GM19099 (cell line): ENCODE data around the gene TBC1D22A.

Experiments used
- POLR2A ChIP-seq: IDR thresholded peaks from 3 replicates; pipeline ENCODE4 v1.6.1; 2011; ENCODE audit warnings: low read depth; ENCODE audit not compliant: insufficient read length; ENCODE audit errors: extremely low read depth

The TBC1D22A gene

DNA sequence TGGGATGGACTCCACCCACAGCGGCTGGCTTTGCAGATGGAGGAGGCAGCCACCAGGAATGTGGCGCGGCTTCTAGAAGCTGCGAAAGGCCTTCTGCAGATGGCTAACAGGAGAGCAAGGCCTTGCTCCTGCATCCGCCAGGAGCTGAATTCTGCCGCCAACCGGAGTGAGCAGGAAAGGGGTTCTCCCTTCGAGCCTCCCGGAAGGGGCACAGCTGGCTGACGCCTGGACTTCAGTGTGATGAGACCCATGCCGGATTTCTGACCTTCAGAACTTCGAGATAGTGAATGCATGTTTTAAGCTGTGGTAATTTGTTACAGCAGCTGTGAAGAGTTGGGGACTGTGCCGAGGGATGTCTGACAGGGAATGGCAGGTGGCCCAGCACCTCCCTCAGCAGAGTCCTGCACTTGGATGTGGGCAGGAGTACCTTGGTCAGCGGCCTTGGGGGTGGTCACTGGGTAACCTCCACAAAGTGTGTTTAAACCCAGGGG lies 7.7 kb downstream of the TBC1D22A start:
- no peak for TF ChIP-seq POLR2A

- no peak for TF ChIP-seq POLR2A
Measured at GRCh38 chr22:46770726-46771125, 8.3 kb downstream of the TBC1D22A start.

GRCh38 chr22:46773076-46773475 lies 10.6 kb downstream of the TBC1D22A start:
- no peak for TF ChIP-seq POLR2A

- TF ChIP-seq POLR2A, result peak; percentile 27
Measured at GRCh38 chr22:46774253-46774979, 12.0 kb downstream of the TBC1D22A start.

DNA sequence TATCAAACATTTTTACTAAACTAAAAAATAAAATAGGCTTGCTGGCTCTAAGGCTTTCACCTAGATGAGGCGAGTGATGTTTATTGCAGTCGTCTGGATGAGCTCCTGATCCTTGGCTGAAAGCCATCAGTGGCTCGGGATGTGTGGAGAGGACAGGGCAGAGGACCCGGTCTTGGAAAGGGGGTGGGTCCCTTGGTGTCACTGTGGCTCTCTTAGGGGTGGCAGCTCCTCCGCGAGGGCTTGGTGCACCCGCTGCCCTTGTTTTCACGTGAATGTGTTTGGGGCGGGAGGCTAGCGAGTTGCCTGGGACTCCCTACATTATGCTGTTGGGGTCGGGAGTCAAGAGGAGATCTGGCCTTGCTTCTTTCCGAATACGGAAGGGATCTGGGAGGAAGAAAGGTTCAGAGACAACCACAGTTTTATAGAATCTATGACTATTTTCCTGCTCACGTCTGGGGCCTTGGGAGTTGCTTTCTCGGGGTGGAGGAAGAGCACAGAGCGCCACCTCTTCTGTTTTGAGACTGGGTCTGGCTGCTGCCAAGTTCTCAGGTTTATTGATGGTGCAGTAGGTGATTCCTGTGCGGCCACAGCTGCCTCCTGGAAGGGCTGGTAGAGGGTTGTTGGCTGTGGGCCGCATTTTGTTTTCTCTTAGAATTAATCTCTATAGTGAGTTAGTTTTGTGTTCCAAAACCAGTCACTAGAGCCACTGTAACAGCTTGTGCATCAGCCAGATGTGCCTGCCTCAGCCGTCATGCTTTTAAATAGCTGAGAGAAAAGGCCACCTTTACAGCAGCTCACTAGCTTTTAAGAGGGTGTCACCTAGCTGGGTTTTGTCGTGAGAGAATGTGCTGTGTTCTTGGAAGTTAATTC lies 12.8 kb downstream of the TBC1D22A start:
- no peak for TF ChIP-seq POLR2A

- no peak for TF ChIP-seq POLR2A
Measured at GRCh38 chr22:46775850-46776826, 13.7 kb downstream of the TBC1D22A start.

DNA sequence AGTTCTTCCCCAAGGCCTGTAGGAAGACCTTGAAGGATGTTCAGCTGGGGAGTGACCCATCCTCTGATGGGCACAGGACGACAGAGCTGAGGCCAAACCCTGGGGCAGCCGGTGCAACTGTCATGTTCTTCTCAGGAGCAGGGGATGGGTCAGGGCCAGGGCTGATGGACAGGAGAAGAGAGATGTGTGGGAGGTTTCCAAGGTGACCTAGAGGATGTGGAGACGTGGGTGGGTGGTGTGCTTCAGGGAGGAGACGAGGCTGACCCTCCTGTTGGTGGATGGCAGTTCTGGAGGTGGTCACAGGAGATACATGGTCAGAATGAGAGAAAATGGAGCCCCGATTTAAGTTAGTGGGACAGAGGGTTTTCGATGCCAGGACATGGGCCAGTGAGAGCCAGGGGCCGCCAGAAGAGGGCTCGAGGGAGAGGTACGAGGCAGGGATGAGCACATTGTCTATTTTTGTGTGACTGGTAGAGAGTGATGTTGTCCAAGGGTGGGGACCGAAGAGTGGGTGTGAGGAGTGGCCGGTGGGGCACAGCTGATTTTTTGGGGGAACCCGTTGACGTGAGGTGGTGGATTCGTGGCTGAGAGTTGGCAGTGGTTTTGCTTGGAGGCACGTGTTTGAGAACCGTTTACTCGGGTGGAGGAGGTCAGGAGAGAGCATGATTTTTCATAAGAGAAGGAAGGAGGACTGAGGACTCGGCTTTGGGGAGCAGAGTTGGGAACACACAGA lies 14.6 kb downstream of the TBC1D22A start:
- peak; percentile 18 for TF ChIP-seq POLR2A

DNA sequence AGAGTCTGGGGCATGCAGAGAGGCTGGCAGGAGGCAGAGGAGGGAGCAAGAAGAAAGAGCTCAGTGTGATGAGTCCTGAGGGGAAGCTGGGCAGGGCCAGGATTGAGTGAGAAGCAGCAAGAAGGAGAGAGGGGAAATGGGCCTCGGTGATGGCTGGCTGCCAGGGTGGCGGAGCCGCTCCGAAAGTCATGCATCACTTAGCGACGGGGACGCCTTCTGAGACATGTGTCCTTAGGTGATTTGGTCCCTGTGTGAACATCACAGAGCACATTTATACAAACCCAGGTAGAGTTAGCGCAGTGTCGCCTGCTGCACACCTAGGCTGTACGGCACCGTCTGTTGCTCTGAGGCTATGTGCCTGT lies 15.1 kb downstream of the TBC1D22A start:
- no peak for TF ChIP-seq POLR2A

DNA sequence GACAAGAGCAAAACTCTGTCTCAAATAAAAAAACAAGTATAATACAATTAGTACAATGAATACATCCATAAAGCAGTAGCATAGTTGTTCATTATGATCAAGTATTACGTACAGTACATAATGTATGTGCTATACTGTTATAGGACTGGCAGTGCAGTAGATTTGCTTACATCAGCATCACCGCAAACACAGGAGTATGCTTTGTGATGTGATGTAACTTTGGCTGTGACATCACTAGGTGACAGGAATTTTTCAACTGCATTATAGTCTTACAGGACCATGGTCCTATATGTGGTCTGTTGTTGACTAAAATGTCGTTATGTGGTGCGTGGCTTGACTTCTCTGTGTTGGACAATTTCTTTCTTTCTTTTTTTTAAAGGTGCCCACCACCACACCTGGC lies 16.6 kb downstream of the TBC1D22A start:
- TF ChIP-seq POLR2A, result no peak

DNA sequence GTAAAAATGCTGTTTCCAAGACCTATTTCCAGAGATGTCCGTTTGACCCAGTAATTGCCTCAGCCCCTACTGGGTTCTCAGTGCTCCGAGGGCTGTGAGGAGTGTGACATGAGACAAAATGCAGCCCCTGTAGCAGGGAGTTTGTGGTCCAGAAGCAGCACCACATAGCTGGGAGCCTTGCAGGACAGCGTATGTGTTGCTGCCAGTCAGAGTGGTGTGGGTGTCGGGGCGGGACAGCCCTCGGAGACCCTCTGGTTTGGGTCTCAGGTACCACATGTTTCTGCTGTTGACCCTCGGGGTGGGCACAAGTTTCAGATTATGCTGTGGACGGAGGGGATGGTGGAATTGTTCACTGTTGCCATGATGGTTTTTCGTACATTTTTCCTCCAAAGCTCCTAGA lies 17.2 kb downstream of the TBC1D22A start:
- TF ChIP-seq POLR2A, result no peak

DNA sequence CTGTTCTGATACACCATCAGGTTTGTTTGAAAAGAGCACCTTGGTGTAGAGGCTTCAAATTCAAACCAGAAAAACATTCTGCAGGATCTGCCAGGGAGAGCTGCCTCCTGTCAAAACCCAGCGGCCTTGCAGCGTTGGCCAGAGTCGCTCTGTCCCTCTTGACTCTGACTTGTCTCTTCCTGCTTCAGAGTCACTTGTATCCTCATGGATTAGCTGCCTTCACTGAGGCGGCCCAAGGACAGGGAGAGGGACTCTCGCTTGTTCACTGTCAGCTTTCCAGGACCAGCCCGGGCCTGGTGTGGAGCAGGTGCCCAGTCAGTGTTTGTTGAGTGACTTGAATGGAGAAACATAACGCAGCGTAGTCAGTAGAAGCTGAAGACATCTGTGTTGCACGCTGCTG lies 18.0 kb downstream of the TBC1D22A start:
- no peak for TF ChIP-seq POLR2A

- no peak for TF ChIP-seq POLR2A
Measured at GRCh38 chr22:46781291-46781690, 18.8 kb downstream of the TBC1D22A start.

- TF ChIP-seq POLR2A, result no peak
Measured at GRCh38 chr22:46783721-46784120, 21.3 kb downstream of the TBC1D22A start.
